ENCODE results near the gene CDC42EP3. TPM values are rescaled to one million over a fixed set of nuclear protein-coding genes. Genes with fewer than 3 reads are reported as not detected.

CDC42EP3 gene
- total and polyA plus RNA-seq, 2 donors (not counting 1 experiment from before 2014, with no cell fraction given) = 28.0 to 29.9 TPM

DNA sequence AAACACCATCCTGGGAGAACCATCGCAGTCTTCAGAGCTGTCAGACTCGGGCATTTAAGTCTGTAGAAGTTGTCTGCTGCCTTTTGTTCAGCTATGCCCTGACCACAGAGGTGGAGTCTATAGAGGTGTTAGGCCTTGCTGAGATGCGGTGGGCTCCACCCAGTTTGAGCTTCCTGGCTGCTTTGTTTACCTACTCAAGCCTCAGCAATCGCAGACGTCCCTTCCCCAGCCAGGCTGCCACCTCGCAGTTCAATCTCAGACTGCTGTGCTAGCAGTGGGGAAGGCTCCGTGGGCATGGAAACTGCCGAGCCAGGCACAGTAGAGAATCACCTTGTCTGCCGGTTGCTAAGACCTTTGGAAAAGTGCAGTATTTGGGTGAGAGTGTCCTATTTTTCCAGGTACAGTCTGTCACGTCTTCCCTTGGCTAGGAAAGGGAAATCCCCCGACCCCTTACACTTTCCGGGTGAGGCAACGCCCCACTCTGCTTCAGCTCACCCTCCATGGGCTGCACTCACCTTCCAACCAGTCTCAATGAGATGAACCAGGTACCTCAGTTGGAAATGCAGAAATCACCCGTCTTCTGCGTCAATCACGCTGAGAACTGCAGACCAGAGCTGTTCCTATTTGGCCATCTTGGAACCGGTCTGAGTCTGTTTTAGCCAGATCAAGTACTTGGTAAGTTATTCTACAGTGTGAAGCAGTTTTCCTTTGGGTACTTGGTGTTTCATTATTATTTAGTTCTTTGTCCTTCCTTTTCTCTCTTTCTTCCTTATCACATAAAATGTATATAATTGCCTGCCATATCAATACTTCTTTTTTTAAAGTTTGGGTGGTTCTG lies 71.5 kb downstream of the CDC42EP3 start:
- peaks cover 0 to 6% (median 2%) of the 10 kb centered on the region in 3 donors for H3K9me3 ChIP-seq (ENCODE audit: control extremely low read depth in 1 of 3, control insufficient read depth in 2 of 3, insufficient read depth in 1 of 3, low read length in 2 of 3)
- intact Hi-C loops (cut with micrococcal nuclease) = loop anchor here (5.0 kb wide), 2 partner anchors 37 to 43 kb away; no protein-coding TSS in a partner anchor
- peak overlapping the region; percentile 10 for H3K4me2 ChIP-seq (replicated peaks; ENCODE audit: low read depth, low read length, poor library complexity, severe bottlenecking)
- H3K27me3 ChIP-seq (replicated peaks in 1 of 4; ENCODE audit: control extremely low read depth in 1 of 4, control insufficient read depth in 3 of 4, insufficient read depth in 4 of 4, low read length in 3 of 4) = peaks cover 0 to 7% (median 0%) of the 10 kb centered on the region in 4 experiments
- WGBS (ENCODE audit: insufficient coverage) = 89% methylated on average over 11 of the region's 17 CpGs
- H3K4me1 ChIP-seq (ENCODE audit: control insufficient read depth in 2 of 2, insufficient read depth in 2 of 2, low read length in 2 of 2) = peaks cover 15 to 18% of the 10 kb centered on the region in 2 donors
- H3K36me3 ChIP-seq (replicated peaks in 1 of 2; ENCODE audit: control extremely low read depth in 1 of 2, control insufficient read depth in 1 of 2, extremely low read depth in 1 of 2, insufficient read depth in 2 of 2, low read length in 1 of 2) = no peaks in the 10 kb centered on the region
- H3K4me3 ChIP-seq (ENCODE audit: control extremely low read depth in 1 of 5, extremely low read depth in 1 of 5, insufficient read depth in 1 of 5, low read depth in 2 of 5, low read length in 4 of 5) = peak overlapping the region in 3 of 5 experiments; percentile 2 to 37 (median 13)
- Mint-ChIP-seq H3K9me3 (ENCODE audit: insufficient read depth) (peaks cover 5% of the 10 kb centered on the region), H3K4me3 (peak overlapping the region; percentile 53), H3K27me3 (no peaks in the 10 kb centered on the region), H3K4me1 (peaks cover 24% of the 10 kb centered on the region), H3K27ac (peak overlapping the region; percentile 82)
- peak overlapping the region; percentile 2 for H3K9ac ChIP-seq (ENCODE audit: low read length)
- POLR2A ChIA-PET = no interaction called here
- no peak for TF ChIP-seq EZH2 (IDR thresholded peaks at IDR 0.05; ENCODE audit: borderline replicate concordance, insufficient read depth, low read depth, low read length, poor library complexity, severe bottlenecking)
- no peak for TF ChIP-seq CTCF (IDR thresholded peaks at IDR 0.05)
- CTCF ChIA-PET = interaction anchor here (0.6 to 1.4 kb wide), 3 partner anchors 12 to 233 kb away, joined by 3 to 8 read pairs (median 4); no protein-coding TSS in a partner anchor
- no peaks in the 10 kb centered on the region for H4K20me1 ChIP-seq (ENCODE audit: control insufficient read depth, insufficient read depth, low read length, poor library complexity, severe bottlenecking)
- peak overlapping the region; percentile 1 to 21 for H3K27ac ChIP-seq (ENCODE audit: low read length in 2 of 2)
- H2AFZ ChIP-seq (ENCODE audit: insufficient read depth, low read depth, low read length, poor library complexity, severe bottlenecking) = no peak overlapping the region
- ATAC-seq (ENCODE audit: low read depth) (peak; percentile 31), DNase-seq (peak; percentile 11)
- peaks cover 3% of the 10 kb centered on the region for H3K79me2 ChIP-seq (ENCODE audit: control insufficient read depth, insufficient read depth, low read length)

DNA sequence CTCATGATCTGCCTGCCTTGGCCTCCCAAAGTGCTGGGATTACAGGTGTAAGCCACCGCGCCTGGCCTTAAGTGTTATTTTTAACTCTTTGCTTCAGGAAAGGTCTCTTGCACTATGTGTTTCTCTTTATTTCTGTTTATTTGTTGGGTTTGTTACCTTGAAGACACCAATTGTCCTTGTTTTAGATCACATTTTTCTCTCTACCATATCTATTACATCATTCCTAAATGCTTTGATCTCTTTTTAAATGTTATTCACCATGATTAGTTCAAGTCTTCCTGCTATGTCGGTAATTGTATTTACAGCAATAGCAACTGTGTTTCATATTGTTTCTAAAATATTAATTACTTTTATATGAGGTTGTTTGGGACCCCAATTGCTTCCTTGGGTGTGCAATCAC lies 77.7 kb downstream of the CDC42EP3 start:
- Mint-ChIP-seq H3K4me3 (no peak overlapping the region), H3K27ac (no peak overlapping the region), H3K4me1 (peaks cover 12% of the 10 kb centered on the region), H3K27me3 (no peaks in the 10 kb centered on the region), H3K9me3 (ENCODE audit: insufficient read depth) (peaks cover 9% of the 10 kb centered on the region)
- ChIA-PET POLR2A (no interaction called here), CTCF (no interaction called here)
- H3K27me3 ChIP-seq (replicated peaks in 1 of 4; ENCODE audit: control extremely low read depth in 1 of 4, control insufficient read depth in 3 of 4, insufficient read depth in 4 of 4, low read length in 3 of 4) = no peaks in the 10 kb centered on the region
- no peak for DNase-seq
- H3K4me3 ChIP-seq (ENCODE audit: control extremely low read depth in 1 of 5, extremely low read depth in 1 of 5, insufficient read depth in 1 of 5, low read depth in 2 of 5, low read length in 4 of 5) = no peak overlapping the region
- peaks cover 0 to 8% (median 2%) of the 10 kb centered on the region in 3 donors for H3K9me3 ChIP-seq (ENCODE audit: control extremely low read depth in 1 of 3, control insufficient read depth in 2 of 3, insufficient read depth in 1 of 3, low read length in 2 of 3)
- TF ChIP-seq CTCF (IDR thresholded peaks at IDR 0.05) (no peak), EZH2 (IDR thresholded peaks at IDR 0.05; ENCODE audit: borderline replicate concordance, insufficient read depth, low read depth, low read length, poor library complexity, severe bottlenecking) (no peak)
- H3K79me2 ChIP-seq (ENCODE audit: control insufficient read depth, insufficient read depth, low read length) = no peaks in the 10 kb centered on the region
- no peak overlapping the region for H2AFZ ChIP-seq (ENCODE audit: insufficient read depth, low read depth, low read length, poor library complexity, severe bottlenecking)
- no peaks in the 10 kb centered on the region for H3K36me3 ChIP-seq (replicated peaks in 1 of 2; ENCODE audit: control extremely low read depth in 1 of 2, control insufficient read depth in 1 of 2, extremely low read depth in 1 of 2, insufficient read depth in 2 of 2, low read length in 1 of 2)
- no peak for ATAC-seq (ENCODE audit: low read depth)
- no peaks in the 10 kb centered on the region for H4K20me1 ChIP-seq (ENCODE audit: control insufficient read depth, insufficient read depth, low read length, poor library complexity, severe bottlenecking)
- intact Hi-C loops (cut with micrococcal nuclease) = no loop called here
- WGBS (ENCODE audit: insufficient coverage) = 40% methylated on average over 2 of the region's 3 CpGs
- H3K9ac ChIP-seq (ENCODE audit: low read length) = no peak overlapping the region
- H3K4me1 ChIP-seq (ENCODE audit: control insufficient read depth in 2 of 2, insufficient read depth in 2 of 2, low read length in 2 of 2) = peaks cover 3 to 4% of the 10 kb centered on the region in 2 donors
- H3K27ac ChIP-seq (ENCODE audit: low read length in 2 of 2) = no peak overlapping the region
- H3K4me2 ChIP-seq (replicated peaks; ENCODE audit: low read depth, low read length, poor library complexity, severe bottlenecking) = no peak overlapping the region
